GM18867 (cell line): ENCODE measurements around the gene PRPH.
"Not testable (repeated sequence)": the region's sequence is repeated elsewhere in the genome, so short reads cannot be mapped to it uniquely, and the experiment has no call there.

Experiments
- ATAC-seq: cut with Tn5 transposase; IDR thresholded peaks from one replicate; pipeline ENCODE4 v1.9.1; 2021; ENCODE audit warnings: mild to moderate bottlenecking, moderate library complexity; ENCODE audit not compliant: unreplicated experiment

The PRPH gene

DNA sequence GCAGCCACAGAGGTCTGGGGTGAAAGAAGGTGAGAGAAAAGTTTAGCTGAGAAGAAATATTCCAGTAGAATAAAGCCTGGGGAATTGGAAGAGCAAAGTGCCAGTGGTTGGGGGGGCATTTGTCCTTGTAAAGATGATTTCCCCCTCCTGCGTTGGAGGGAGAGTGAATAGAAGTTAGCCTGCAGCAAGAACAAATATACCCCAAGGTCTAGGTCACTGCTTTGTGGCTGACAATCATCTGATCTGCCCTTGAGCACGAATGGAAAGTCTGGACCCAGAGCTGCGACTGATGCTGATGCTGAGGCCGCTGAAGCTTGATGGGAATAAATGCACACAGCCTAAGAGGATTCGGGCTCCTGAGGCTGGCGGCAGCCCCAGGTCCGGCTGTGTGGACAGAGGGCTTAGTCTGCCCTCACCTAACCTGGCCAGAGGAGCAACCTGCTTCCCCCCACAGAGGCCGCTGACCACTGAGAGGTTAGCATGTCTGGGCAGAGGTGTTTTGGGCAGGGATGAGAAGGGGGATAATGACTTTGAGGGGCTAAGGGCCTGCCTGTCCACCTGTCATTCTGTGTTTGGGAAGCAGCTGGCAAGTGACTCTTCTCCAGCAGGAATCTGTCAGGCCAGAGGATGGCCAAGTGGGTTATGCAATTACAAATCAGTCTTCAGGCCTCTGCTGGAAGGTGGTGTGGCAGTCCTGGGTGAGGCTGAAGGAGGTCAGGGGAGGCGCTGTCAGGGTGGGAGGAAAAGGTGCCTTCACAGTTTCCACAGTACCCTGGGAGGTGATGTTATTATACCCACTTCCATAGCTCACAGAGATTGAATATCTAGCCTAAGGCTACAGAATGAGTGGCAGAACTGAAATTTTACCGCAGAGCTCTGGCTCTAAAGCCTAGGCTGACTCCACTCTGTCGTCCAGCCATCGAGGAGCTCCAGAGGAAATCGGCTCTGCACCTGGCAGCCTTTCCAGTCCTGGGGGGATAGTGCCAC is 18.4 kb upstream of the PRPH start:
- ATAC-seq, result no peak

DNA sequence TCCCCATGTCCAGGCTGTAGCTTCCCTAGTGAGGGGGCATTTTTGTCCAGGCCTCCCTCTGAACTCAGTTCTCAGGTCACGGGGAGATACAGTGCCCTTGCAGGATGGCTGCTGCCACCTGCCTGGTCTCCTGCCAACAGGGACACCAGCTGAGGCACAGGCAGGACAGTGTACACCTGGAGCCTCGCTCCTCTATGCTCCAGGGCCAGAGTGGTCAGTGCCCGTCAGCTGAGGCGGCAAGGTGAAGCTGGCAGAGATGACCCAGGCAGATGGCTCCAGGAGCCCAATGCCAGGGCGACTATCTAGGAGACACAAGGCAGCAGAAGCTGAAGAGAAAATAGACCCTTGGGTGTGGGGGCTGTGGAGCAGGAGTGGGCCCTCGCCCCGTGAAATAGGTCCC is 17.5 kb upstream of the PRPH start:
- ATAC-seq, result no peak

DNA sequence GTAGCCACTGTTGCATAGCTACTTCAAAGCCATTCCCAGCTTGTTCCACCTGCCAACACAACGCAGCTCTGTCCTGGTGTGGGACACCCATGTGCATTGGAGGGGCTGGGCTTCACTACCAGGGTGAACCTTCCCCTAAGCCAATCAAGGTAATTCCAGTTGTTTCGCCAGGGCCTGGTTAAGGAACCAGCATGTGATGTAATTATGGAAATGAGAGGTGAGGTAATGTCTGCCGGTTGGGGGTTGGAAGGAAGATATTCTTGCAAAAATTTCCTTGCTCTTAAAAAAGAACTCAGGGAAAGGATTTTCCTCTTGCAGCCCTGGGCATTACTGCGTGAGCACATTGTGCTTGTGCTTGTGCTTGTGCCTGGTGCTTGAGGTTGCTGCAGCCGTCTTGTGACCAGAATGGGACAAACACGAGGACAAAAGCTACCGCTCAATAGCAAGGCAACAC is 15.2 kb upstream of the PRPH start:
- no peak for ATAC-seq

DNA sequence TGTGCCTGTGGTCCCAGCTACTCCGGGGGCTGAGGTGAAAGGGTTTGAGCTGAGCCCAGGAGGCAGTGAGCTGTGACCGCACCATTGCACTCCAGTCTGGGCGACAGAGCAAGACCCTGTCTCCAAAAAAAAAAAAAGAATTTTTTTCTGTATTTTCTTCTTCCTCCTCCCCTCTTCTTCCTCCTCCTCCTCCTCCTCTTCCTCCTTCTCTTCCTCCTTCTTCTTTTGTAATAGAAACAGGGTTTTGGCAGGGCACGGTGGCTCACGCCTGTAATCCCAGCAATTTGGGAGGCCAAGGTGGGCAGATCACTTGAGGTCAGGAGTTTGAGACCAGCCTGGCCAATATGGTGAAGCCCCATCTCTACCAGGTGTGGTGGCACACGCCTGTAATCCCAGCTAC is 14.4 kb upstream of the PRPH start:
- ATAC-seq, result not testable (repeated sequence)

DNA sequence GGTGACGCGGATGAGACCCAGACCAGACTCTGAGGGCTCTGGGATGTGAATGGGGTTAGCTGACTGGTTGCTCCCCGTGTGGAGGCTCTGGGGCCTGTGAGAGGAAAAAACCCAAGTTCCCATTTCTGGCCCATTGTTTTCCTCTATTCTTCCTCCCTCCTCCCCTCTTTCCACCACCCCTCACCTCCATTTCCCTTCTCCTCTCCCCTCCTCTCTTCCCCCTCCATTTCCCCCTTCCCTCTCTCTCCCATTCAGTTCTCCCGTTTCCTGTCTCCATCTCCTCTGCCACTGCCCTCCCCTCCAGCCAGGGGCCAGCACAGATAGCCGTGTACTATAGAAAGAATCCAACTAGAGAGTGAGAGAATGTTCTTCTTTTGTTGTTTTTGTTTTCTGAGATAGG is 12.6 kb upstream of the PRPH start:
- ATAC-seq, result no peak

DNA sequence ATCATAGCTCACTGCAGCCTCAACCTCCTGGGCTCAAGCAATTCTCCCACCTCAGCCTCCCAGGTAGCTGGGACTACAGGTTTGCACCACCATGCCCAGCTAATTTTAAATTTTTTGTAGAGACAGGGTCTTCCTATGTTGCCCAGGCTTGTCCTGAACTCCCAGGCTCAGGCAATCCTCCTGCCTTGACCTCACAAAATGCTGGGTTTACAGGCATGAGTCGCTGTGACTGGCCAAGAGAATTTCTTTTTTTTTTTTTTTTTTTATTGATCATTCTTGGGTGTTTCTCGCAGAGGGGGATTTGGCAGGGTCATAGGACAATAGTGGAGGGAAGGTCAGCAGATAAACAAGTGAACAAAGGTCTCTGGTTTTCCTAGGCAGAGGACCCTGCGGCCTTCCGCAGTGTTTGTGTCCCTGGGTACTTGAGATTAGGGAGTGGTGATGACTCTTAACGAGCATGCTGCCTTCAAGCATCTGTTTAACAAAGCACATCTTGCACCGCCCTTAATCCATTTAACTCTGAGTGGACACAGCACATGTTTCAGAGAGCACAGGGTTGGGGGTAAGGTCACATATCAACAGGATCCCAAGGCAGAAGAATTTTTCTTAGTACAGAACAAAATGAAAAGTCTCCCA is 12.1 kb upstream of the PRPH start:
- ATAC-seq, result not testable (repeated sequence)

DNA sequence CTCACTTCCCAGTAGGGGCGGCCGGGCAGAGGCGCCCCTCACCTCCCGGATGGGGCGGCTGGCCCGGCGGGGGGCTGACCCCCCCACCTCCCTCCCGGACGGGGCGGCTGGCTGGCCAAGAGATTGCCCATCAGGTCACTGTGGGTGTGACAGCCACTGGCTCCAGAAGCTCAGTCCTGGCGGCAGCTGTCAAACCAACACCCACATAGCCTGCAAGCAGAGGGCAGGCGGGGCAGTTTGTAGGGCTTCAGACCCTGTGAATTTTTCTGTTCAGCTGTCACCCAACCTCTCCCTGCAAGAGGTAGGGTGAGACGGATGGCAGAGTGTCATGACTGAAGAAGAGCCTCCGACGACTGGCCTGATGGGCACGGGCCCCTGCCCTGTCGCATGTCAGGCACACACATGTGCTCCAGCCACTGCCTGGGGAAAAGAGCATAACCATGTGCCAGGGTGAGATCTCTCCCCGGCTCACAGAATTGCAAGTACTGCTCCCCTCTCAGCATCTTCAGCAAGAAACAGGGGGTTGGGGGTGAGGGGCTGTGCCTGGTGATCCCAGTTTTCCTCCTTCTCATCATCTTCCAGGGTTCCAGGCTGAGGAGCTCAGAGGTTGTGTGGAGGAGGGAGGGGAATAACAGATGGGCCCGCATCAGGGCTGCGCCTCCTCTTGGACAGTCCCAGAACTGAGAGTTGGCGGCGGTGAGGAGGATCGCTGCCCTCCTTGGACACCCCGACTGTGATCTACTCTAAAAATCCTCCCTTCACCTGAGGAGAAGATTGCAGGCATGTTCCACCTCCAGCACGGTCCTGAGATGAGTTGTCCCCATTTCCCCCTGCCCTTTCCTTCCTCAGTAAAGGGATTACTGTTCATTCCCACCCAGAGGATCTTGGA is 11.2 kb upstream of the PRPH start:
- no peak for ATAC-seq

DNA sequence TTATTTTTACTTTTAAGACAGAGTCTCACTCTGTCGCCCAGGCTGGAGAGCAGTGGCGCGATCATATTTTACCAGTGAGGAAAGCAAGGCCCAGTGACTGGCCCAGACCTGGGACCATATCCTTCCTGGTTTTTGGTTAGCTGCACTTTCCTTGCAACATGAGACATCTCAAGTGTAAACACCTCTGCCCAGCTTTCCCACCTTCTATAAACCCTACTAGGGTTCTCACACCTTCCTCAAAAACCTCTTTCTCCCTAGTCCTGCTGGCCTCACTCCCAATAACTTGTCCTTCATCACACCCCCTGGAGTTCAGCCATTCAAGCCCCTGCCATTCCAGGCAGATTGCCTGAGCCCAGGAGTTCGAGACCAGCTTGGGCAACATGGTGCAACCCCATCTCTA is 10.3 kb upstream of the PRPH start:
- ATAC-seq, result no peak

DNA sequence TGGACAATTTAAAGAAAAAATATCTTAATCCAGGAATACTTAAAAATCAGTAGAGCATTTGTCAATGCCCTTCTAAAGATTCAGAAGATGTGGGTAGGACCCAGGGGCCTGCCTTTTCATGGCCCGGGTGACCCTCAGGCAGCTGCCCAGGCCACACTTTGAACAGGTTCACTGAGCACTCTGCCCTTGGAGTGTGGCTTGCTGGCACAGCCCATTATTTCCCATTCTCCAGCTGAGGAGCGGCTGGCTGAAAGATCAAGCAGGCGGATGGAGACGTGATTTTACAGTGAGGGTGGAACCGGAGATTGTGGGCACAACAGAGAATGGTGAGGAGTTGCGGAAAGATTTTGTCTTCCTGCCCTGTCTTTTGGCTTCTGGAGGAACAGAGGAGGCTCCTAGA is 7.1 kb upstream of the PRPH start:
- no peak for ATAC-seq

DNA sequence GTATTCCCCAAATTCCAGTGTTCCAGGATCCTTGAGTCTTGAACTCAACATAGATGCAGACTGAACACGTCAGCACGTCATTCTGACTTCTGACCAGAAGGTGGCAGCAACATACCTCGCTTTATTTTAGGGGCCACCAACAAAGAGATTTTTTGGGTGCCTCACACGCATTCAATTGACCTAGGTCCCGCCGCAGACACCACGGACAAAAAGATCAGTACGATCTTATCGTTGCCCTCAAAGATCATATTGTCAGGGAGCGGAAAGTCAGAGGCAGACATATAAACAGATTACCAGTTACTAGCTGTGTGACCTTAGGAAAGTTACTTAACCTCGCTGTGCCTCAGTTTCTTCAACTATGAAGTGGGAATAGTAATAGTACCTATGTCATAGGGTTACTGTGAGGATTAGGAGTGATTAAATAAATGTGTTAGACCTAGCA is 6.5 kb upstream of the PRPH start:
- no peak for ATAC-seq

DNA sequence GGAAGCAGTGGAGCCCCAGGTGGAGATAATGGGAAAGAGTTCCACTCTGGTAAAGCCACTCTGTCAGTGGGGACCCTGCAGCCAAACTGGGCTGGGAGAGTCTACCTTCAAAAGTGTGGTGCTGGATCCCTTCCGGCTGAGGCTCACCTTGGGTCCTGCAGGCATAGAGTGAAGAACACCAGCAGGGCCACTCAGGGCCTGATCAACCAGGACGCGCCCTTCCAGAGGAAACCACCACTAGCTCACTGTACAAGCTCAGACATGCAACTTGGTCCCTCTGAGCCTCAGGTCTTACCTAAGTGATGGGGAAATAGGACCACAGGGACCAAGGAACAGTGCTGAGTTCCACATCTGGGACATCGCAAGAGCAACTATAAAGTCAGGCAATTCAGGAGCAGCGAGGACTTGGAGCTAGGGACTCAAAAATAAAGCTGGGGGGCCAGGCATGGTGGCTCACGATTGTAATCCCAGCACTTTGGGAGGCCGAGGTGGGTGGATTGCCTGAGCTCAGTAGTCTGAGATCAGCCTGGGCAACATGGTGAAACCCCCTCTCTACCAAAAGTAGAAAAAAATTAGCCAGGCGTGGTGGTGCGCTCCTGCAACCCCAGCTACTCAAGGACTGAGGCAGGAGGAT is 5.9 kb upstream of the PRPH start:
- ATAC-seq, result no peak

DNA sequence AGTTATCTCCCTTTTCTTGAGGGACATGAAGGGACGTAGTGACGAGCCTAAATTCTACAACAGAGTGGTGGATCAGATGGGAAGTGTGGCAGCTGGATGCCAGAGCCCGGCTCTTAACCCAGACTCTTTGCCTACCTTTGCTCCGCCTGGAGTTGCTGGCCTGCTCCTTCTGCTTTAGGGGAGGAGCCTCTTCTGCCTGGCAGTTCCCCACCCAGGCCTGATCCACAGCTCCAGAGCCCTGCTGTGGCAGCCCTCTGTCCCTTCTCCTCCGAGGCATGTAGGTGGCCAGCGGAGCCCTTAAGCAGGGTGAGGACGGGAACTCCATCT is 2.3 kb upstream of the PRPH start:
- ATAC-seq, result no peak

DNA sequence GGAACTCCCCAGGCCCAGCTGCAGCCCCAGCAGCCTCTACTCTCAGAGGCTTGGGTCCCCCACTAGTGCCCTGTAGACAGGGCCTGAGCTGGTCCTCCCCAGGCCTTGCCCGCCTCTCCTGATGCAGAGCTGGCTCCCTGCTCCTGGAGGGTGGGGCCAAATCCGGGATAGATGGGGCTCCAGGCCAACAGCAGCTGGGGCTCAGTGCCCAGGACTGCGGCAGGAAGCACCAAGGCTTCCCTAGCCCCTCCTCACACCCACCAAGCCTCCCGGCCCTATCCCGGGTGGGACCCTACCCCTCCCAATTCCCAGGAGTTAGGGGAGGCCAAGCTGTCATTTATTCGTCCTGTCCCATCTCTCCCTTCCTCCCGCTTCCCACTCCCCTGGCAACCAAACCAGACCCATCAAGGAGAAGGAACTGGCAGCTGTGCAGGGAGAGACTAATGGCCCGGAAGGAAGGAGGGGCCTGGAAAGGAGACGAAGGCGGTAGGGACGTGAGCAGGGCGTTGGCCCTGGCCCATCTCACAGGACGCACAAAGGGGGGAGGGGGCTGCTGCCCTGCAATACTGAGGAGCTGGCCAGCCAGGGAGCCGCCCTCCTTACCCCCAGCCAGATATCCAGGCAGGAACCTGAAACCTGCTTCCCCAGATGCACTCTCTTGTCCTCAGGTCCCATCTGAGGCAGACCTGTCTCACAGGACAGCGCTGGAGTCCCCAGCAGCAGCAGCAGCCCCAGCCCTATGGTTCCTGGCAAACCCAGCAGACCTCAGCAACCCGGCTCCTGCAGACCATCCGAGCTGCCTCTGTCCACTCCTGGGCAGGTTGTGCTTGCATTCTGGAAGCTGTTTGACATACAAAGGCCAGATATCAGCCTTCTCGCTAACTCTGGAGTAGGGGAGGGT is 1.6 kb upstream of the PRPH start:
- ATAC-seq, result no peak

DNA sequence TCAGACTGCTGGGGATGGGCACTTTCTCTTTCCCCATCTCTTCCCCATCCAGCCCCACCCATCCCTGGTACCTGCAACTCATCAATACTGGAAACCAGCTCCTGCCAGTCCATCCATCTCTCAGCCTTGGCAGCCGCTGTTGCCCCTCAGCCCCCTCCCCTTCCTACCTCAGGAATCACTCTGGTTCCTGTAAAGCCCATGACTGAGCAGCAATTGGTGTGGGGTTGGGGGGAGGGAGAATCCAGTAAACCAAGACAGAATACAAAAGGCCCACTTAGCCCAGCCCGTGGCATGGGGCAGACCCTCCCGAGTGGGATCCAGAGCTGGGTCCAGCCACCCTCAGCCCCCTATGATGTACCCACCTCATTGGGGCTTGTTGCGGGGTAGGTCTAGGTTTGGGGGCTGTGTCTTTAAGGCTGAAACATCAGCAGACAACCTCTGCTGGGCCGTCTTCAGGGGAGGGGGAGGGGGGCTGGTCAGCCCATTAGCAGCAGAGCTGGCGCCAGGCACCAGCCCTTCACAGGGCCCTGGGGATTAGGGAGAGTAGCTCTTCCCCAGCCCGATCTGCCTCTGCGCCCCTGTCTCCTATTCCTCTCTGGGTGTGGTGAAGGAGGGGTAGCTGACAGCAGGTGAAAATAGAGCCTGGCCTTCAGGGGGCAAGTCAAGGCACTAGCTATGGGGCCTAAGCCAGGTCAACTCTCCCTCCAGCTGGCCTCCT is 702 bp upstream of the PRPH start:
- ATAC-seq, result no peak

DNA sequence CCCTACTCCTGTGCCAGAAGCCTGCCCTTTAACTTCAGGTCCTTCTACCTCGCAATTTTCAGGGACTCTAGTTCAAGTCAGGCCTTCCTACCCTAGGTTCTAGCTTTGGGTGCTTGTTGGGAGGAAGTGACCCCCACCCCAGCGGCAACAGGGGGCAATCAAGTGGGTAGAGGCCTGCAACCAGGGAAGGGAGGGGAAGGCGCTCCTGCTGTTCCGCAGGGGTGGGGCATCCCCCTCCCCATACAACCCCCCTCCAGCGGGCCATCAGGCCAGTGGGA is 204 bp upstream of the PRPH start:
- no peak for ATAC-seq

DNA sequence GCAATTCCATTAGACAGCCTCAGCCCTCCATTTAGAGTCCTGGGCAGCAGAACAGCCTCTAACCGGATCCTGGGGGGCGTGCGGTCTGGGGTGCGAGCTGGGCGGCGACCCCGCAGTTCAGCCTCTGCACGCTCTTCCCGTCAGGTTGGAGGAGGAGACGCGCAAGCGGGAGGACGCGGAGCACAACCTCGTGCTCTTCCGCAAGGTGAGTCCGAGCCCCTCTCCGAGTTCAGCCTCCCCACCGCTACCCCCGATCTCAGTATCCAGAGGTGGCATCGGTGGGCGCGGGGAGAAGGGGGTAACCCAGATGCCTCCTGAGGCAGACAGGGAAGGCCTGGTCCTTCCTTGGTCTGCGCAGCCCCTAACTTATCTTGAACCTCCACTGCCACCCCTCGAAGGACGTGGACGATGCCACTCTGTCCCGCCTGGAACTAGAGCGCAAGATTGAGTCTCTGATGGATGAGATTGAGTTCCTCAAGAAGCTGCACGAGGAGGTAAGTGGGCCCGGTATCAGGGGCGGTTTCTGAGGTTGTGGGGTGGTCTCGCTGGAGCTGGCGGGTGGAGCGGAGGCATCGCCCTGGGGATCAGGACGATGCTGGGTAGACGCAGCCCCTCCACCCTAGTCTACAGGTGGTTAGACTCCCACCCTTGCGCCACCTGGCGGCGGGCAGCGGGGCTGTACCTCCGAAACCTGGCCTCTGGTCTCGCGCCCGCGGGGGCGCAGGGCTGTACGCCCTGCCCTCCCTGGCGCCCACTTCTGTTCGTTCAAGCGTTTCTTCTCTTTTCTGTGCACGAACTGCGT is 1.3 kb downstream of the PRPH start:
- ATAC-seq, result no peak

DNA sequence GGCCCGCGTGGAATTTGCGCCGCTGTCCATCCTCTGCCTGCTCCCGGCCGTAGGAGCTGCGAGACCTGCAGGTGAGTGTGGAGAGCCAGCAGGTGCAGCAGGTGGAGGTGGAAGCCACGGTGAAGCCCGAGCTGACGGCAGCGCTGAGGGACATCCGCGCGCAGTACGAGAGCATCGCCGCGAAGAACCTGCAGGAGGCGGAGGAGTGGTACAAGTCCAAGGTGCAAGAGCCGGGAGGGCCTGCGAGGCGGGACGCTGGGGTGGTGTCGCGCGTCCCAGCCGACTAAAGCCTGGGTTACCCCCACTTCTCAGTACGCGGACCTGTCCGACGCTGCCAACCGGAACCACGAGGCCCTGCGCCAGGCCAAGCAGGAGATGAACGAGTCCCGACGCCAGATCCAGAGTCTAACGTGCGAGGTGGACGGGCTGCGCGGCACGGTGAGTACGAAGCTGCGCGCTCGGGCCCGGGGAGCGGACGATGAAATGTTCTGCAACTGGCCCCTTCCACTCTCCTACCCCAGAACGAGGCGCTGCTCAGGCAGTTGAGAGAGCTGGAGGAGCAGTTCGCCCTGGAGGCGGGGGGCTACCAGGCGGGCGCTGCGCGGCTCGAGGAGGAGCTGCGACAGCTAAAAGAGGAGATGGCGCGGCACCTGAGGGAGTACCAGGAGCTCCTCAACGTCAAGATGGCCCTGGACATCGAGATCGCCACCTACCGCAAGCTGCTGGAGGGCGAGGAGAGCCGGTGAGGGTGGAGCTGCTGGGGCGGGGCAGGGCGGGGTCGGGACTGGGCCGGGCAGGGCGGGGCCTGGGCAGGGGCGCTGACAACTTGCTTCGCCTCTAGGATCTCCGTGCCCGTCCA is 2.1 kb downstream of the PRPH start:
- no peak for ATAC-seq

DNA sequence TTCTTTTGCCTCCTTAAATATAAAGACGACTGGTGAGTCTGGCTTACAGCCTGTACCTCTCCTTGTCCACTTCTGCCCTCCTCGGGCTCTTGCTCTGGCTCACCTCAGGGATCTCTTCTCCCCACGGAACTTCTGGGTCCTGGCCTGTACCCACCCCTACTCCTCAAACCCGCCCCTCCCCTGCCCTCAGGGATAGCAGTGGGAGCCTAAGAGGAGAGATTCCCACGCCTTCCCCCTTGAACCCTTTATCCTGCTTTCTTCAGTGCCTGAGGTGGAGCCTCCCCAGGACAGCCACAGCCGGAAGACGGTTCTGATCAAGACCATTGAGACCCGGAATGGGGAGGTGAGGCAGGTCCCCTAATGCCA is 2.7 kb downstream of the PRPH start:
- ATAC-seq, result no peak
